AG04450 (cell line): Measurements from ENCODE around the gene GABBR2. TPM values are rescaled to one million over a fixed set of nuclear protein-coding genes. Genes with fewer than 3 reads are reported as not detected.
A peak's percentile ranks its signal among the peaks of the same experiment; 100 is the strongest.

Experiments
- CTCF ChIA-PET: fragments of 300-600, 350-600 bp; formaldehyde crosslinking; extraction: SDS; loops from one replicate; lab custom pipeline; 2022; ENCODE audit warnings: antibody characterized with exemption, inconsistent platforms; lab: Charles Lee
- POLR2A ChIA-PET: fragments of 350-600 bp; formaldehyde crosslinking; extraction: SDS; loops from one replicate; lab custom pipeline; 2021; ENCODE audit warnings: antibody characterized with exemption, inconsistent platforms; lab: Yijun Ruan, JAX
- DNase-seq: peaks from one replicate; pipeline ENCODE4 v3.0.0-alpha.2; 2011; ENCODE audit warnings: low read depth, low spot score
- H3K27ac ChIP-seq: one replicate; pipeline ENCODE4 v1.5.1; 2012; ENCODE audit warnings: low read depth, low read length, control low read depth
- H3K27me3 ChIP-seq: one replicate; pipeline ENCODE4 v1.6.0; 2012; ENCODE audit warnings: low read length; ENCODE audit not compliant: control insufficient read depth, insufficient read depth
- H3K4me3 ChIP-seq: 2 replicates; pipeline ENCODE4 v1.5.1; 2011; ENCODE audit warnings: mild to moderate bottlenecking, low read depth, low read length, control low read depth
- H3K9me3 ChIP-seq: 2 replicates; pipeline ENCODE4 v1.5.1; 2012; ENCODE audit warnings: low read length; ENCODE audit not compliant: control insufficient read depth, insufficient read depth
- CTCF ChIP-seq: IDR thresholded peaks from 2 replicates; pipeline ENCODE4 v1.5.1; 2011; ENCODE audit warnings: low read depth, low read length, control low read depth, inconsistent platforms
- polyA plus RNA-seq: library from polyadenylated mRNA; depleted of rRNA; stranded (reverse); fragments of >200 nt; gene quantifications from 2 replicates; pipeline ENCODE4 v1.2.3, GENCODE V29; 2011

GABBR2 gene
- polyA plus RNA-seq, 1 experiment: 2.4 TPM

- ChIA-PET CTCF (interaction anchor here (1.1 to 1.4 kb wide), 2 partner anchors 19 to 345 kb away, joined by 4 to 7 read pairs; no protein-coding TSS in a partner anchor), POLR2A (interaction anchor here (0.6 kb wide), 1 partner anchor 20 kb away, joined by 3 read pairs; no protein-coding TSS in a partner anchor)
- H3K27ac ChIP-seq: no peak overlapping the region
- DNase-seq: peak; percentile 16
- H3K9me3 ChIP-seq: no peaks in the 10 kb centered on the region; the same call in 1 of the 2 replicates
- H3K27me3 ChIP-seq: no peaks in the 10 kb centered on the region
- TF ChIP-seq CTCF: no peak
- no peak overlapping the region for H3K4me3 ChIP-seq
Measured at GRCh38 chr9:98429613-98430012, 279.1 kb downstream of the GABBR2 start.

DNA sequence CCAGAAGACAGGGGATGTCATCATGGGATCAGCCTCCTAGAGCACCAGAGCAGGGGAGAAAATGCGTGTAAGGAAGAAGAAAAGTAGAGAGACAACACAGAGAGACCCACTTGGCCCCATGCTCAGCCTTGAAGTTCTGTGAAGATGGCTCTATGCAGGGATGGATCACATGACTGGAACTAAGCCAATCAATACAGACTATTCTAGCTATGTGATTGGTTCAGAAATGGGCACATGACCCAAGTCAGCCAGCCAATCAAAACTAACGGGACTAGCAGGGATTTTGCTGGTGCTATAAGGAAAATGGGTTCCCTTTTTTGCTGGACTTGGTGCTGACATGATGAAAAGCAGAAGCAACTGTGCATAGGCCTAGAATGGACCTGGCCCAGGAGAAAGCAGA is 280.3 kb downstream of the GABBR2 start:
- CTCF ChIA-PET: no interaction called here

GRCh38 chr9:98427491-98427890 is 281.2 kb downstream of the GABBR2 start:
- Histone ChIP-seq H3K9me3 (no peaks in the 10 kb centered on the region; the same call in 1 of the 2 replicates), H3K27me3 (no peaks in the 10 kb centered on the region), H3K27ac (no peak overlapping the region), H3K4me3 (no peak overlapping the region)
- CTCF ChIA-PET: no interaction called here
- no peak for DNase-seq
- TF ChIP-seq CTCF: no peak
- POLR2A ChIA-PET: no interaction called here

More for the DNA sequence above, 280.3 kb downstream of the GABBR2 start:
- DNase-seq: no peak
- no peak overlapping the region for H3K27ac ChIP-seq
- H3K9me3 ChIP-seq: no peaks in the 10 kb centered on the region; the same call in 1 of the 2 replicates
- H3K27me3 ChIP-seq: no peaks in the 10 kb centered on the region
- POLR2A ChIA-PET: no interaction called here
- H3K4me3 ChIP-seq: no peak overlapping the region
- TF ChIP-seq CTCF: no peak

GRCh38 chr9:98425079-98425478 is 283.7 kb downstream of the GABBR2 start:
- Histone ChIP-seq H3K27me3 (no peaks in the 10 kb centered on the region), H3K4me3 (no peak overlapping the region), H3K9me3 (no peaks in the 10 kb centered on the region; the same call in 1 of the 2 replicates), H3K27ac (no peak overlapping the region)
- no peak for TF ChIP-seq CTCF
- CTCF ChIA-PET: no interaction called here
- POLR2A ChIA-PET: no interaction called here
- no peak for DNase-seq

GRCh38 chr9:98419260-98419603 is 289.5 kb downstream of the GABBR2 start:
- ChIA-PET CTCF (interaction anchor here (2.2 kb wide), 1 partner anchor 357 kb away, joined by 5 read pairs; no protein-coding TSS in a partner anchor), POLR2A (no interaction called here)
- Histone ChIP-seq H3K9me3 (peaks cover 4% of the 10 kb centered on the region; the same call in 1 of the 2 replicates), H3K27ac (no peak overlapping the region), H3K27me3 (peaks cover 8% of the 10 kb centered on the region), H3K4me3 (no peak overlapping the region)
- no peak for TF ChIP-seq CTCF
- DNase-seq: no peak
